Stimulated activated CD4-positive, alpha-beta T cell treated with anti-CD3 and anti-CD28 coated beads, Interleukin-1b, Interleukin-23, amount 100 ng/mL, for 24 hours (primary cell): Measurements from ENCODE around the gene SLC6A20.
"Not testable (repeated sequence)": the region's sequence is repeated elsewhere in the genome, so short reads cannot be mapped to it uniquely, and the experiment has no call there.

Experiments
- DNase-seq, 4 experiments: peaks; one replicate each; pipeline ENCODE4 v3.0.0-alpha.2; 2020; ENCODE audit warnings: low read depth in 4 of 4, low spot score in 1 of 4

Gene SLC6A20

DNA sequence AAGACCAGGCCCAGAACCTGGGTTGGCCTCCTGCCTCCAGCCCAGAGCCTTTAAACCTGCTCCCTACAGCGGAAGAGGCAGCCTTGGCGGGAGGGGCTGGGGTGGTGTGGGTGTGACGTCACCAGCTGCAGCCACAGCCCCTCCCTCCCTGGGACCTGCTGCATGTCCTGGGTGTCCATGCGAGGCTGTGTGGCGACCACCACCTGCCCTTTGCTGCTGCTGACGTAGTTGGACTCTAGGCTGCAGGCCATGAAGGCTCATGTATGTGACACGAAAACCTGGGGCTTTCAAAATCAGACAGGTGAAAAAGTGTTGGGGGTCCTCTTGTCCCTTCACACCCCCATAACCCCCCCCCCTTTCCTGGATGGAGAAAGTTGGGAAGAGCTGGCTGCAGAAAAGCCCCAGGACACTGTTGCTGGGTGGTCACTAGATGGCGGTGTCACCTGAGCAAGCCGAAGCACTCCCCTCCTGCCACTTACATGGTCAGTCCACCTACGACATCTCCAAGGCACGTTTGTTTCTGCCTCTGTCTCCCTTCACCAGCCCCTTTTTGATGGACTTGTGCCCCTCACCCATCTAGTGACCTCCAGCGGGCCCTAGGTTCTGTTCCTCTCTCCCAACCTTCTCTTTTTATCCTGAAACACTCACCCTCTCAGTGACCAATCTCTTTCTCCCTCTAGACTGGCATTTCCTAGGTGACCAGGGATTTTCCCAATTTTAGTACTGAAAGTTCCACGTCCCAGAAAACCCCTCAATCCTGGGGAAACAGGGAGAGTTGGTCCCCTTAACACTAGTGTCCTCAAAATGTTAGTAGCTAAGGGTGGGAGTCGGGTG, 35.2 kb downstream of the SLC6A20 start:
- peak in 3 of 4 experiments; percentile 13 to 20 (median 19) for DNase-seq

- no peak for DNase-seq
These were observed 36.5 kb downstream of the SLC6A20 start for GRCh38 chr3:45759851-45760250.

DNA sequence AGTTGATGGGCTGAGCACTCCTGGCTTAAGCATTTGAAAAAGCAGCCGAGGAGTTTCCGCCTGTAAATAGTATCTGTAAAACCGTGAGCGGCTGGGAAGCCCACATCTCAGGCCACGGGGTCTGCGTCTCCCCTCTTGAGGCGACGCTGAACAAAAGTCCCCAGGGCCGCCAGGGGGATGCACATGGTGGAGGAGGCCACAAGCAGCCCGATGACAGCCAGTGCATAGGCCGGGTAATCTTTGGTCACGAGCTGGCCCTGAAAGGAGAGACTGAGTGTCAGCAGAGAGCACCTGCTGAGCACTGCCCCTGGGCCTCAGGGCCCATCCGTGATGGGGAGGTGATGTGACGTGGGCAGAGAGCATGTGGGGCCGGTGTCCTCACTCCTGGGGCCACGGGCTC, 37.5 kb downstream of the SLC6A20 start:
- DNase-seq: no peak

DNA sequence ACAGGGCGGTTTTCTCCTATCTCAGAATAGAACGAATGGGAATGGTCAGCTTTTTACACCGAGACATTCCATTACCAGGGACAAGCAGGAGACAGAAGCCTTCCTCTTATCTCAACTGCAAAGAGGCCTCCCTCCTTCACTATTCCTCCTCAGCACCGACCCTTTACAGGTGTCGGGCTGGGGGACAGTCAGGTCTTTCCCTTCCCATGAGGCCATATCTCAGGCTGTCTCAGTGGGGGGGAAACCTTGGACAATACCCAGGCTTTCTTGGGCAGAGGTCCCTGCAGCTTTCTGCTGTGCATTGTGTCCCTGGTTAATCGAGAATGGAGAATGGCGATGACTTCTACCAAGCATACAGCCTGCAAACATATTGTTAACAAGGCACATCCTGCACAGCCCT, 39.2 kb downstream of the SLC6A20 start:
- DNase-seq: not testable (repeated sequence)

DNA sequence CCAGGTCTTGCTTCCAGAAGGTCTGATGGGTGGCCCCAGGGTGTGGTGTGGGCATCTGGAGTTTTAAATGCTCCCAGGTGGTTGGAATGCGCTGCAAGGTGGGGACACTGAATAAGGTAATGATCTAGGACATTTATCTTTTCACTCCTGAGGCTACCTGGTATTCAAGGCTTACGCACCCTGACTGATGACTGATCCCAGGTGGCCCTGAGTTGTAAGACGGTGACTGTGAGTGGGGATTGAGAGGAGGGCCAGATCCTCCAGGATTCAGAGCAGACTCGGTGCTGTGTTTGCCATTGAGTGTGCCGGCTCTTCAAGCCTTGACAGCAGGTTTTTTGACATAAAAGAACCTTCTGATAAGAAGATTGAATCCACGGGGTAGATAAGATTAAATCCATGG, 40.3 kb downstream of the SLC6A20 start:
- no peak for DNase-seq

GRCh38 chr3:45754461-45754860, 41.9 kb downstream of the SLC6A20 start:
- DNase-seq: no peak

DNA sequence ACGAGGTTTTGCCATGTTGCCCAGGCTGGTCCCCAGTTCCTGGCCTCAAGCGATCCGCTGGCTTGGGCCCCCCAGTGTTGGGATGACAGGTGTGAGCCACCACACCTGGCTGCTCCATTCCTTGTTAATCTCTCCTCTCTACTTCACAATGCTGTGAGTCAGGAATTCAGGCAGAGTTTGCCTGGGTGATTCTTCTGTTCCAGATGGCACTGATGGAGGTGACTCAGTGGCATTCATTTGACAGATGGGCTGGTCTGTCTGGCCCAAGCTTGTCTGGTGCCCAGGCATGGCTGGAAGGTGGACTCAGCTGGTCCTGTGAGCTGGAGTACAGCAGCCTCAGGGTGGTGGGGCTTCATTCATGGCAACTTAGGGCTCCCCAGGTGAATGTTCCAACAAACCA, 43.2 kb downstream of the SLC6A20 start:
- no peak for DNase-seq

DNA sequence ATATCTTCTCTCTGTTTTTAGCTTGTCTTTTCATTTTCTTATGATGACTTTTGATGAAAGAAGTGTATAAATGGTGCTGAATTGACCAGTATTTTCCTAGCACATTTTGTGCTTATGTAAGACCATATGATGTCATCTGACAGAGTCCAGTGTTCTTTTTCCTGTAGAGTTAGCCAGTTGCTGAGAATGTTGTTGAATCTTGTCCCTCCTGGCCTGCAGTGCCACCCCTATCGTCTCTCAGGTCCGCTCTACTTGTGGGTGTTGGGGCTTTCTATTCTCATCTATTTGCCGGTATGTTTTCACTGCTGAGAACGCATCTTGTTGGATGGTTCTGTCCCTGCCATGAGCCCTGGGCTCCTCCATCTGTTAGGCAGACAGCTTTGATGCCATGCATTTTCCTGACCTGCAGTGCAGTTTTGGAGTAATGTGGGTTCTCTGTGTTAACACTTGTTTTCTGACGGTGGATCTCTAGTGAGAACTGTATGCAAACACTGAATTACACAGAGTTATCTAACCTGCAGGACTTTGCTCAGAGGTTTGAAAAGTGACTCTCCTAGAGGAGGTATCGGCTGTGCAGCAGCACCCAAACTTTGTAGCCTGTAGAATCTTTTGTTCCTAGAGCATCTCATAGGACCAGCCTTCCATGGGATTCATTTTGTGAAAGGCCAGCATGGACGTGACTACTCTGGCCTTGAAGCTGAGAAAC, 44.6 kb downstream of the SLC6A20 start:
- DNase-seq: no peak

DNA sequence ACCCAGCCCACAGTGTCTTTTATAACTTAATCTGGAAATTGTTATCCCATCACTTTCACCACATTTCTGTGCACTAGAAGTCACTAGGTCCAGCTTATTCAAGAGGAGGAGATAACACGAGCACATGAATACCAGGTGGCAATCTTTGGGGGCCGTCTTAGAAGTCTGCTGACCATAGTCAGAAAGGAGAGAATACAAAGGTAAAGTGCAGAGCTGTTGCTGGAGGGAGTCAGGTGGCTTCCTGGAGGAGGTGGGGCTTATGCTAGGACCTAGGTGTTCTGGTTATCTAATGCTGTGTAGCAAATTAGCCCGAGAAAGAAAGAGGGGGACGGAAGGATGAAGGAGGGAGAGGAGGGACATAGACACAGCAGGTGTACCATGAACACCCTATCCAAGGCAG, 46.5 kb downstream of the SLC6A20 start:
- no peak for DNase-seq

- DNase-seq: not testable (repeated sequence)
These were observed 47.2 kb downstream of the SLC6A20 start for GRCh38 chr3:45749036-45749600.

DNA sequence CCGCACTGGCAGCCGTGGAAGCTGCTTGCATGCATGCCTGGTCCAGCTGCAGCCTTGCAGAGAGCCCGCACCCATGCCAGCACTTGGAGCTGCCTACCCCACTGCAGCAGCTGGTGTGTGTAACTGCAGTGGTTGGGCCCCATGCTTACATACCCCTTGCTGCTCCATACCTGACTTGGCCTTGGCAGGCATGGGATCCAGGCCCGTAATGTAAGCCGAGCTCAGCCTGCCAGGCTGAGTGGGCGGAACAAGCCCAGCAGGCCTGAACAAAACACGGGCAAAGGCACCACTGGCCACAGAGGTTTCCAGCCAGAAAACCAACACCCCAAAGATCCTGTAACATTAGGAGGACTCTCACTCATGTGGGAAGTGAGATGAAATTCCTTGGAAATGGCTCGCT, 48.3 kb downstream of the SLC6A20 start:
- no peak for DNase-seq

- no peak for DNase-seq
These were observed 49.3 kb downstream of the SLC6A20 start for GRCh38 chr3:45746777-45747622.

GRCh38 chr3:45746165-45746776, 50.1 kb downstream of the SLC6A20 start:
- no peak for DNase-seq

DNA sequence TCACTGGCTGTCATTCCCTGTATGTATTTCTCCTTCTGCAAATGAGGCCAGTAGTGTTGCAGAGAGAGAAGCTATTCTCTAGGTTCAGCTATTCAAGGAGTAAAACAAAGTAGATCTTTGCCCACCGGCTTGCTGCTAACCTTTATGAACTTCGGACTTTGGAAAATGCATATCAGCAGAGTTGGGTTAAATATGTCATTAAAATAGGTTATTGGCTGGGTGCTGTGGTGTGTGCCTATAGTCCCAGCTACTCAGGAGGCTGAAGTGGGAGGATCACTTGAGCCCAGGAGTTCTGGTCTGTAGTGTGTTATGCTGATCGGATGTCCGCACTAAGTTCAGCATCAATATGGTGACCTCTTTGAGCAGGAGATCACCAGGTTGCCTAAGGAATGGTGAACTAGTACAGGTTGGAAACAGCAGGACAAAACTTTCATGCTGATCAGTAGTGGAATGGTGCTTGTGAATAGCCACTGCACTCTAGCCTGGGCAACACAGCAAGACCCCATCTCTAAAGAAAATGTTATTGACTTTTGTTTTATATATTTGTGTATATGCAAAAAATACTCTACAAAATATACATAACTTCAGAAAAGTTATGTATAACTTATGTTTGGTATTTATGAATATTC, 53.8 kb downstream of the SLC6A20 start:
- no peak for DNase-seq

GRCh38 chr3:45741742-45742460, 54.4 kb downstream of the SLC6A20 start:
- no peak for DNase-seq

- DNase-seq: no peak
These were observed 55.1 kb downstream of the SLC6A20 start for GRCh38 chr3:45741247-45741646.

DNA sequence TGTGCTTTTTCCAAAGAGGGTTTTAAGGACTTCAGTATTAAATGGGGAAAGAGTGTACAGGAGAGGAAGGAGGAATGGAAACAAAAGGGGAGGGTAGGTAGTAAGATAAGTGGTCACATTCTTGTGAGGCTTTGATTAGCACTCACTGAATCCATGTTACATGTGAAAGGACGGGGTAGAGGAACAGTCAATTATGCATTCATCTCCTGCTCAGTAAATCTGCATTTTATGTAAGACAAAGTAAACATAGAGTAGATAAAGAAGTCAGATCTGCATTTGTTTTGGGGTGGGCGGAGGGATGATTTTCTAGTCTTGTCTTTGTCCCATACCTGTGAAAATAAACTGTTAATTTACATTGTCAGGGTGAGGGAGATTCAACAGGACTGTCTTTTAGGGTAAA, 56.3 kb downstream of the SLC6A20 start:
- no peak for DNase-seq

DNA sequence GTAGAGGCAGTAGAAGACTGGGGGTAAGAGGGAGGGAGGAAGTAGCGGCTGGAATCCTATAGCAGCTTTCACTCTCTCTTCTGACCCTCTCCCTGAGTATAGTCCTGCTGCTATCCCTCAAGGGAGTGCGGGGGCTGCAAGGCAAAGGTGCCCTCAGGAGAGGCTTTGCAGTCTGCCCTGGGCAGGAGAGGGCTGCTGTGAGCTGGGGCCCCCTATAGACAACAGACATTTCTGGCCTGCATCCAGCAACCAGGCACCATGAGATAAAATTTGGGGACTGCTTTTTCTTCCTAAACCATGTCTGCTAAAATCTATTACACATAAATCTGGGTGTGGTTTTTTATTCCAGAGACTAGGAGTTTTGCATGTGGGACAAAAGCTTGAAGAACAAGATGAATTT, 59.1 kb downstream of the SLC6A20 start:
- DNase-seq: no peak

- DNase-seq: no peak
These were observed 59.6 kb downstream of the SLC6A20 start for GRCh38 chr3:45736707-45737106.
